Activated naive CD8-positive, alpha-beta T cell treated with anti-CD3 and anti-CD28 coated beads, Interleukin-2, amount 10 ng/mL, durations not matched to agents 7 days and 5 days (primary cell): ENCODE results near the gene TCERG1L. TPM values are rescaled to one million over a fixed set of nuclear protein-coding genes. Genes with fewer than 3 reads are reported as not detected.
"Not testable (repeated sequence)": the region's sequence is repeated elsewhere in the genome, so short reads cannot be mapped to it uniquely, and the experiment has no call there.

Experiments used
- ATAC-seq: fragments of 150-1000 bp; cut with Tn5 transposase; one replicate; pipeline ENCODE4 v1.10.0; 2021; ENCODE audit warnings: low read depth, moderate library complexity
- POLR2A ChIA-PET: fragments of 350-600 bp; sonication (Branson Sonifier 250); formaldehyde crosslinking; loops from one replicate; lab custom pipeline; 2021; ENCODE audit warnings: antibody characterized with exemption; lab: Charles Lee
- DNase-seq: peaks from one replicate; pipeline ENCODE4 v3.0.0; 2021
- H3K27ac Mint-ChIP-seq: one replicate; pipeline ENCODE4 v1.8.0; 2022; ENCODE audit warnings: mild to moderate bottlenecking, mixed read lengths
- H3K27me3 Mint-ChIP-seq: one replicate; pipeline ENCODE4 v1.8.0; 2022; ENCODE audit warnings: mild to moderate bottlenecking, moderate library complexity, mixed read lengths
- H3K36me3 Mint-ChIP-seq: one replicate; pipeline ENCODE4 v1.8.0; 2021; ENCODE audit warnings: mild to moderate bottlenecking, mixed read lengths
- H3K4me1 Mint-ChIP-seq: one replicate; pipeline ENCODE4 v1.8.0; 2021; ENCODE audit warnings: mixed read lengths
- H3K4me3 Mint-ChIP-seq: one replicate; pipeline ENCODE4 v1.8.0; 2022; ENCODE audit warnings: mild to moderate bottlenecking, moderate library complexity, mixed read lengths
- H3K9me3 Mint-ChIP-seq: one replicate; pipeline ENCODE4 v1.8.0; 2021; ENCODE audit warnings: mixed read lengths
- total RNA-seq, 2 experiments: library from RNA; stranded (reverse); gene quantifications; one replicate each; pipeline ENCODE4 v1.2.3, GENCODE V29; 2021

The TCERG1L gene
- total RNA-seq, 2 experiments from 2014 or later, result 0.20 to 0.36 TPM

DNA sequence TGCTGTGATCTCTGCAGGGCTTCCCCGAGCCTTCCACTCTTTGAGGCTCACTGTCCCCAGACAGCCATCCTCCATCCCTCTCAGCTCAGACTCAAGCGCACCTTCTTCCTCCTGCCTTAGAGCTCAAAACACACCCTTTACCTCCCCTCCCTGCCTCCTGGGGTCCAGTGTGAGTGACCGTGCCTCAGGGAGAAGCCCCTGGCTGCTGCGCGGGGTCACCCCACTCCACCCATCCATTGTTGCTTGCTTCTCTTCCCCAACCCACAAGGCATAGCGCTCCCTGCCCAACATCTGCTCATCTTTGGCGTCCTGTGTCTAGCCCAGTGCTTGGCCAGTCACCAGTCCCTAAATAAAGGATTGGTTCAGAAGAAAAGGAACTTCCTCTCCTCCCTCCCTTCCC, 170.3 kb downstream of the TCERG1L start:
- H3K9me3 Mint-ChIP-seq, result no peaks in the 10 kb centered on the region
- DNase-seq (no peak), ATAC-seq (no peak)
- no peak overlapping the region for H3K27ac Mint-ChIP-seq
- no peaks in the 10 kb centered on the region for H3K4me1 Mint-ChIP-seq
- POLR2A ChIA-PET, result no interaction called here
- no peaks in the 10 kb centered on the region for H3K36me3 Mint-ChIP-seq
- H3K27me3 Mint-ChIP-seq, result no peaks in the 10 kb centered on the region
- no peak overlapping the region for H3K4me3 Mint-ChIP-seq

DNA sequence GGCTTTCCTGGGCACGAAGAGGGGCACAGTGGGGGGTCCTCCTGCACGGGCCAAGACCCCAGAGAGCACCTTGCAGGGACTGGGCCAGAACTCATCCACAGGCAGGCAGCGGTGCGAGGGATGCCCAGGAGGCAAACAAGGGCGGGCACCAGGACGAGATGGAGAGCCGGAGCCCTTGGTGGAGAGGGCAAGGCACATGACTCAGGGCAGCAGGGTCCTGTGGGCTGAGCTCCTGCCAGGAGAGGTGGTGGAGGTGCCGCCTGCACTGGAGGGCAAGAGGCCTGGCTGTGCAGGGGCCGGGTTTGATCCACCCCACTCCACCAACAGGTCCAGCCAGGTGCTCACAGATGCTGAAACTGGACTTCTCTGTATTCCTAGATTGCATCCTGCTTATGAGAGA, 170.9 kb downstream of the TCERG1L start:
- DNase-seq (no peak), ATAC-seq (no peak)
- no peaks in the 10 kb centered on the region for H3K9me3 Mint-ChIP-seq
- H3K27me3 Mint-ChIP-seq, result no peaks in the 10 kb centered on the region
- H3K4me3 Mint-ChIP-seq, result no peak overlapping the region
- no peak overlapping the region for H3K27ac Mint-ChIP-seq
- no peaks in the 10 kb centered on the region for H3K36me3 Mint-ChIP-seq
- H3K4me1 Mint-ChIP-seq, result no peaks in the 10 kb centered on the region
- POLR2A ChIA-PET, result no interaction called here

DNA sequence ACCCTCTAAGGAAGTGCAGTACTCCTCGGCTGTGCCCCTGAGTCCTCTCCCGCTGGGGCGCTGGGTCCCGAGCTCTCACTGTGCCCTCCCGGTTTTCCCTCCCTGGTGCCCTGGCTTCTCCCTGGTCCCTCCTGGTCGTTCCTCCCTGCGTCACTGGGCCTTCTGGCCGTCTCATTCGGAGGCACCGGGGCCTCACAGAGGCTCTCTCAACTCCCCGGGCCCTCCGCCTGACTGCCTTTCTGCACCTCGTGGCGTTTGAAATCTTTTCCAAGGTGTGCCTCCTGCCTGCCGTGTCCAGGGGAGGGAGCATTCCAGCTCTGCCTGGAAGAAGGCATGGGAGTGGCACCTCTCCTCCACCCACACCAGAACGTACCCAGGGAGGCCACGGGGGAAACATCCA, 174.3 kb downstream of the TCERG1L start:
- H3K4me3 Mint-ChIP-seq, result no peak overlapping the region
- no peaks in the 10 kb centered on the region for H3K4me1 Mint-ChIP-seq
- H3K9me3 Mint-ChIP-seq, result no peaks in the 10 kb centered on the region
- H3K27ac Mint-ChIP-seq, result no peak overlapping the region
- no peaks in the 10 kb centered on the region for H3K36me3 Mint-ChIP-seq
- H3K27me3 Mint-ChIP-seq, result no peaks in the 10 kb centered on the region
- POLR2A ChIA-PET, result no interaction called here
- no peak for ATAC-seq
- no peak for DNase-seq

DNA sequence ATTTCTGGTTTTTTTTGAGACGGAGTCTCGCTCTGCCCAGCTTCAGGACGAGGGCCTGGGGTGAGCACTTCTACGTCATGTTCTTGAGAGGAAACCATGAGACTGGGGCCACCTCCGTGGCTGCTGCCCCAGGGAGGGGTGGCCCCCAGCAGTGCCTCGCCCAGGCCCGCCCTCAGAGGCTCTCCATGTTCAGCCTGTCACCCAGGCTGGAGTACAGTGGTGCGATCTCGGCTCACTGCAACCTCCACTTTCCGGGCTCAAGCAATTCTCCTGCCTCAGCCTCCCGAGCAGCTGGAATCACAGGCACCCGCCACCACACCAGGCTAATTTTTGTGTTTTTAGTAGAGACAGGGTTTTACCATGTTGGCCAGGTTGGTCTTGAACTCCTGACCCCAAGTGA, 175.2 kb downstream of the TCERG1L start:
- H3K27ac Mint-ChIP-seq, POLR2A ChIA-PET, H3K4me3 Mint-ChIP-seq, DNase-seq, ATAC-seq, H3K4me1 Mint-ChIP-seq, H3K27me3 Mint-ChIP-seq, H3K9me3 Mint-ChIP-seq, H3K36me3 Mint-ChIP-seq: not testable (repeated sequence)

DNA sequence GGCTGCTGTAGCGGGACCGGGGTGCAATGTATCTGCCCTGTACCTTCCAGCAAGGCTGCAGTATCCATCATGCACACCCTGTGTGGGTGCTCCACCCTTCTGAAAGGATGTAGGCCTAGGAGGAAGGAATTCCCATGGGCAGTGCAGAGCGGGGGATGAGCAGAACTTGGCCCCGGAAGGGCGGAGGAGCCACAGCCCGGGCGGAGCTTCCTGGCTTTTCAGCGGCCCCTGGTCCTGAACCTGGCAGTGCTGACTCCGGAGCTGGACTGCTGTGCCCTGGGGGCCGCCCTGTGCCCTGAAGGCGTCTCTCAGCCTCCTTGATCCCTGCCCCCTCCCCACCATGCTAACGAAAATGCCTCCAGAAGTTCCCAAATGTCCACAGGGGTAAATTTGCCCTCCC, 175.8 kb downstream of the TCERG1L start:
- ATAC-seq, result no peak
- H3K36me3 Mint-ChIP-seq, result no peaks in the 10 kb centered on the region
- POLR2A ChIA-PET, result no interaction called here
- no peak overlapping the region for H3K4me3 Mint-ChIP-seq
- DNase-seq, result no peak
- H3K27me3 Mint-ChIP-seq, result no peaks in the 10 kb centered on the region
- H3K4me1 Mint-ChIP-seq, result no peaks in the 10 kb centered on the region
- H3K27ac Mint-ChIP-seq, result no peak overlapping the region
- no peaks in the 10 kb centered on the region for H3K9me3 Mint-ChIP-seq

DNA sequence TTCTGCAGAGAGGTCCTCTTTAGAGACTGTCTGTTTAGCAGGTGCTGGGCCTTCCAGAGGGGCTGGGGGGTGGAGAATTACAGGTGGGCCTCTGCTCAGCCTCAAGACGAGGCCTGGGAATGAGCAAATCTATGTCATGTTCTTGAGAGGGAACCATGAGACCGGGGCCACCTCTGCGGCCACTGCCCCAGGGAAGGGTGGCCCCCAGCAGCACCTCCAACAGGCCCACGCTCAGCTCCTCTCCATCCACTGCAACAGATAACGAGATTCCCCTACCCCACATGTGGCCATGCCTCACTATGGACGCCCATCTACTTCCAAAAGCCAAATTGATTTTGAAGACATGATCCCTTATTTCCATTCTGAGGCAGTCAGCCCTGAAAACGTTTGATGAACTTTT, 176.9 kb downstream of the TCERG1L start:
- no peak for ATAC-seq
- POLR2A ChIA-PET, result no interaction called here

DNA sequence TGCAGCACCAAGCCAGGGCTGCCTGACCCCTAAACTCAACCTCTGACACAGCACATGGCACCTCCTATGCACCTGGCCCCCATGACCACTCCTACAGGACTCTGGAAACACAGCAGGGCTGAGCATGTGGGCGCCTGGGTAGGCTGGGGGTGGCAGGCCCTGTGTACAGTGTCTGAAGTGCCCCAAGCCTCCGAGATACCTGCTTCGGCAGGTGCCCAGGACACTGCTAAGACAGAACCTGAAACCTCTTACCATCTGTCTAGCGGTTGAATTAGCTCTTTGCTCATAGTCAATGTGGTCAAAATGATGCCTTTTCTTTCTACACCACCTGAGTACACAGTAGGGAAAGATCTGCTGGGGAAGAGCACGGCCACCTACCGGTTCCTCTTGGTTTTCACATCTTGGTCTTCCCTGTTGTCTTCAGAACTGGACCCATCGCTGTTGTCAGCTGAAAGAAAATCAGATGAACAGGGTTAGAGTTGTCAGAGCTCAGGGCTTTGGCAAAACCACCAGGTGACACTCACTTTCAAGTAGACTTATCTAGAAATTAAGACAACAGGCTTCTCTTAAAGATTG, 177.4 kb downstream of the TCERG1L start:
- Mint-ChIP-seq H3K4me3 (no peak overlapping the region), H3K4me1 (no peaks in the 10 kb centered on the region), H3K27ac (no peak overlapping the region), H3K9me3 (no peaks in the 10 kb centered on the region), H3K27me3 (no peaks in the 10 kb centered on the region), H3K36me3 (no peaks in the 10 kb centered on the region)
- POLR2A ChIA-PET, result no interaction called here
- ATAC-seq (no peak), DNase-seq (no peak)

More for the DNA sequence above, 176.9 kb downstream of the TCERG1L start:
- Mint-ChIP-seq H3K4me1 (no peaks in the 10 kb centered on the region), H3K27me3 (no peaks in the 10 kb centered on the region), H3K4me3 (no peak overlapping the region), H3K27ac (no peak overlapping the region), H3K9me3 (no peaks in the 10 kb centered on the region), H3K36me3 (no peaks in the 10 kb centered on the region)
- DNase-seq, result no peak

DNA sequence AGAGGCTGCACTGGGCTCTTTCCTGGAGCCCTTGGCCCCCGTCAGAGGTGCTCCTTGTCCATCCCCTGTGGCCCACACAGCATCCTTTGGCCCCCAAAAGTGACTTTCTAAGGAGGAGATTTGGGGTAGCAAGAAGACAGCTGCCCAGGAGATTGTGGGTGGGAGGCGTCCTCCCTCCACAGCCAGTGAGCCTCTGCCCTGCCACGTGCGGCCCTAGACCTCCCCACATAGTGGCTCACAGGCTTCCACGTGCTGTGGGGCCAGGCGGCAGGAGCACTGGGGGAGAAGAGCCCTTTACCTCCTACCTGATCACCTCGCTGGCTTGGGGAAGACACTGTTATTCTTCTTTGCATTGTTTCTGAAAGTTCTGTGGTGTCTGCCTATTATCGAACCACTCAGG, 178.8 kb downstream of the TCERG1L start:
- POLR2A ChIA-PET, result no interaction called here
- no peak overlapping the region for H3K4me3 Mint-ChIP-seq
- H3K4me1 Mint-ChIP-seq, result no peaks in the 10 kb centered on the region
- no peaks in the 10 kb centered on the region for H3K36me3 Mint-ChIP-seq
- DNase-seq (no peak), ATAC-seq (no peak)
- no peaks in the 10 kb centered on the region for H3K9me3 Mint-ChIP-seq
- H3K27me3 Mint-ChIP-seq, result no peaks in the 10 kb centered on the region
- H3K27ac Mint-ChIP-seq, result no peak overlapping the region

DNA sequence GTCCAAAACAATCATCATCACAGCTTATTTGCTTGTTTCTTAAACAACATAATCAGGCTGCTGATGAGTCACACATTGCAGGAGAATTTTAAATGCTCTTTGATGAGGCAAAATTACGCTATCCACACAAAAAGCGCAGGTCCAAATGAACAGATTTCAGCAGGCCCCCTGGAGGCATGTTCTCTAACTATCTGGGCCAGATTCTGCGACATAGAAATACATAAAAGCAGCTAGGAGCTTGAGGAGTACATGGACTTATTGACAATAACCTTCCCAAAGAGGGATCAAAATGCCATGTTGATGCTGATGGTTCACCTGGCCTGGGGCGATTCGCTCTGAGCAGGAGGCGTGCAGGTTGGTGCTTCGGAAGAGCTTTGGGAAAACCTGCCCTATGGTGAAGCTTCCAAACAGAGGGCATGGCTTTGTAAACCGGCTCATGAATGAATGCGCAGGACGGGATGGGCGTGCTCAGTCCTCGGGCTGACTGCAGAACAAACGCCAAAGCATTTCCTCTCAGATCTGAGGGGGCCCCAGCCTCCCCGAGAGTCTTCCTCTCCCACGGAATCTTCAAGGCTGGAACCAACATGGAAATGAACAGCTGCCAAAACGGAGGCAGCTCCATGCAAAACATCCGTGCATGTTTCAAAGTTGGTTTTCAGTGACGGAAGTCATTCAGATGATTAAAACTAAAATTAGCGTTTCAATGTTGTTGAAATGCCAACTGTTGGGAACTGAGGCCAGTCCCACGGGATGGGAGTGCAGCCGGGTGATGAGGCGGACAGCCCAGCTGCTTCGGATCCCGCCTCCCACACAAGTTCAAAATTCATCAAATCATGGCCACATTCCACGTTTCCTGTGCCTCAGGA, 179.6 kb downstream of the TCERG1L start:
- no peak for DNase-seq
- H3K4me1 Mint-ChIP-seq, result no peaks in the 10 kb centered on the region
- no peak overlapping the region for H3K27ac Mint-ChIP-seq
- no peaks in the 10 kb centered on the region for H3K9me3 Mint-ChIP-seq
- no peaks in the 10 kb centered on the region for H3K36me3 Mint-ChIP-seq
- H3K27me3 Mint-ChIP-seq, result no peaks in the 10 kb centered on the region
- POLR2A ChIA-PET, result no interaction called here
- ATAC-seq, result no peak
- no peak overlapping the region for H3K4me3 Mint-ChIP-seq

DNA sequence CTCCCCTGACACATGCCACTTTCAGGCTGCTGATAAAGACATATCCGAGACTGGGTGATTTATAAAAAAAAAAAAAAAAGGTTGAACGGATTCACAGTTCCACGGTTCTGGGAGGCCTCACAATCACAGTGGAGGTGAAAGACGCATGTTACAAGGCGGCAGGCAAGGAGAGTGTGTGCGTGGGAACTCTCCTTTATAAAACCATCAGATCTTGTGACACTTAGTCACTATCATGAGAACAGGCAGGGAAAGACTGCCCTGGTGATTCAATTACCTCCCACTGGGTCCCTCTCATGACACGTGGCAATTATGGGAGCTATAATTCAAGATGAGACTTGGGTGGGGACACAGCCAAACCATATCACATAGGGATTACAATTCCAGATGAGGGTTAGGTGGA, 181.5 kb downstream of the TCERG1L start:
- Mint-ChIP-seq H3K27me3 (no peaks in the 10 kb centered on the region), H3K4me3 (no peak overlapping the region), H3K36me3 (no peaks in the 10 kb centered on the region), H3K9me3 (no peaks in the 10 kb centered on the region), H3K27ac (no peak overlapping the region), H3K4me1 (no peaks in the 10 kb centered on the region)
- no peak for ATAC-seq
- no peak for DNase-seq
- POLR2A ChIA-PET, result no interaction called here

DNA sequence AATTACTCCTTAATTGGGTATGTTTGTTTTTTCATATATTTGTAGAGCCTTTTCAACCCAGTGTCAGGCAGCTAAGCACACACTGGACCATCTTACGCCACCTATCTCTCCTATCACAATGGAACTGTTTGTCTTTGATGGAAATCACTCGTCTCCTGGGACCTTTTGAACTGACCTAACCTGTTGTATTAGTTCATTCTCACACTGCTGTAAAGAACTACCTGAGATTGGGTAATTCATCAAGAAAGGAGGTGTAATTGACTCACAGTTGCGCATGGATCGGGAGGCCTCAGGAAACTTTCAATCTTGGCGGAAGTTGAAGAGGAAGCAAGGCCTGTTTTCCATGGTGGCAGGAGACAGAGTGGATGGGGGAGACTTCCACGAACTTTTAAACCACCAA, 182.0 kb downstream of the TCERG1L start:
- Mint-ChIP-seq H3K27me3 (no peaks in the 10 kb centered on the region), H3K27ac (no peak overlapping the region), H3K9me3 (no peaks in the 10 kb centered on the region), H3K4me1 (no peaks in the 10 kb centered on the region), H3K4me3 (no peak overlapping the region), H3K36me3 (no peaks in the 10 kb centered on the region)
- ATAC-seq (no peak), DNase-seq (no peak)
- POLR2A ChIA-PET, result no interaction called here

DNA sequence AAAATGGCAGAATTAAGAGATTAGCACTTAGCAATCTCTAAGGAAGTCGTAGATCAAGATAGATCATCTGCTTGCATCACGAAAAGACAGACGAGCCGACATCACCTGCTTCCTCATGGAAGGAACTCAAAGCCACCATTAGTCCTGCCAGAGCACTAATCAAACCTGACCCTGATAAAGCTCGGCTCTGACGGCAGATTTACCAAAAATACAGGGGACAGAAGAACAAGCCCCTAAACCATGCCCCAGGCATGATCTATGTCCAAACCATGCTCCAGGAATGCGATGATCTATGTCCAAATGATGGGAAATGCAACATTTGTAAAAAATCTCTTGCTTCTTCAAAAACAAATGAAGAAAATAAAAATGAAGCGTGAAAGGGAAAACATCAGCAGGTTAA, 182.8 kb downstream of the TCERG1L start:
- Mint-ChIP-seq H3K4me1 (no peaks in the 10 kb centered on the region), H3K9me3 (no peaks in the 10 kb centered on the region), H3K36me3 (no peaks in the 10 kb centered on the region), H3K27me3 (no peaks in the 10 kb centered on the region), H3K4me3 (no peak overlapping the region), H3K27ac (no peak overlapping the region)
- ATAC-seq (no peak), DNase-seq (no peak)
- POLR2A ChIA-PET, result no interaction called here

DNA sequence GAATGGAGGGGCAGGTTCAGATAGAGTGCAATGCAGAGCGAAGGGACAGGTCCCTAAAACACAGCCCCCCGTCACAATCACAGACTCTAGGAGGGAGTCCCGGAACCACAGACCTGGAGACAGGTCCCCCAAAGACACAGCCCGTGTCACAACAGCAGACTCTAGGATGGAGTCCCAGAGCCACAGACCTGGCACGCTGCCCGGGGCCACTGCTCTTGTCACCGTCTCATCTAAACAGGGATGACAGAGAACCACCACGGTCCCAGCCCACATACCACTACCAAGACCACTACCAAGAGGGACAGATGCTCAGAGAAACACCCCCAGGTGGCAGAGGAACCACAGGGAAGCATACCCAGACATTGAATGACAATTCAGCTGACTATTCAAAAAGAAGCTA, 183.9 kb downstream of the TCERG1L start:
- Mint-ChIP-seq H3K9me3 (no peaks in the 10 kb centered on the region), H3K4me1 (no peaks in the 10 kb centered on the region), H3K27ac (no peak overlapping the region), H3K36me3 (no peaks in the 10 kb centered on the region), H3K27me3 (no peaks in the 10 kb centered on the region), H3K4me3 (no peak overlapping the region)
- no peak for ATAC-seq
- POLR2A ChIA-PET, result no interaction called here
- DNase-seq, result no peak

DNA sequence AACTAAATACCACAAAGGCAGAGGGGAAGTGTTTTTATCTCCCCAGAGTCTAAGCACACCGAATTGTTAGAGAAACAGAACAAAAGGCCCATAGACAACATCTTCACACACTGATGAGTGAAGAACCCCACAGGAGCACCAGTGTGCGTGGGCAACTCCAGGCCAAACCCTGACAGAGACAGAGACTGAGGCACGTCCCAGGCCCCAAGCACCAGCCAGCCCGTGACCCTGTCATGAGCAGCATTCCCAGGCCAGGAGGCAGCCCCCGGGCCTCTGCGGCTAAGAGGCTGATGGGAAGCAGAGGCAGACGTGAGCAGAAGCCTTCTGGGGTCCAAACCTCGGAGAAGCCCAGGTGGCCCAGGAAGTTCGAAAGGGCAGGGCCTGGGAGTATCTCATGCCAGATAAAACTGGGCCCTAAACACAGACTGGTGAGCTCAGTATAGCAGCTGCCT, 184.4 kb downstream of the TCERG1L start:
- H3K4me3 Mint-ChIP-seq, result no peak overlapping the region

More for the DNA sequence above, 184.4 kb downstream of the TCERG1L start:
- no peaks in the 10 kb centered on the region for H3K36me3 Mint-ChIP-seq
- POLR2A ChIA-PET, result no interaction called here
- no peak overlapping the region for H3K27ac Mint-ChIP-seq
- H3K9me3 Mint-ChIP-seq, result peaks cover 3% of the 10 kb centered on the region
- ATAC-seq (no peak), DNase-seq (no peak)
- no peaks in the 10 kb centered on the region for H3K4me1 Mint-ChIP-seq
- no peaks in the 10 kb centered on the region for H3K27me3 Mint-ChIP-seq
